ENCODE data around the gene HOXB8. TPM values are rescaled to one million over a fixed set of nuclear protein-coding genes. Genes with fewer than 3 reads are reported as not detected.
A peak's percentile ranks its signal among the peaks of the same experiment; 100 is the strongest.

The HOXB8 gene
- total RNA-seq, 1 donor from 2014 or later, result not detected

DNA sequence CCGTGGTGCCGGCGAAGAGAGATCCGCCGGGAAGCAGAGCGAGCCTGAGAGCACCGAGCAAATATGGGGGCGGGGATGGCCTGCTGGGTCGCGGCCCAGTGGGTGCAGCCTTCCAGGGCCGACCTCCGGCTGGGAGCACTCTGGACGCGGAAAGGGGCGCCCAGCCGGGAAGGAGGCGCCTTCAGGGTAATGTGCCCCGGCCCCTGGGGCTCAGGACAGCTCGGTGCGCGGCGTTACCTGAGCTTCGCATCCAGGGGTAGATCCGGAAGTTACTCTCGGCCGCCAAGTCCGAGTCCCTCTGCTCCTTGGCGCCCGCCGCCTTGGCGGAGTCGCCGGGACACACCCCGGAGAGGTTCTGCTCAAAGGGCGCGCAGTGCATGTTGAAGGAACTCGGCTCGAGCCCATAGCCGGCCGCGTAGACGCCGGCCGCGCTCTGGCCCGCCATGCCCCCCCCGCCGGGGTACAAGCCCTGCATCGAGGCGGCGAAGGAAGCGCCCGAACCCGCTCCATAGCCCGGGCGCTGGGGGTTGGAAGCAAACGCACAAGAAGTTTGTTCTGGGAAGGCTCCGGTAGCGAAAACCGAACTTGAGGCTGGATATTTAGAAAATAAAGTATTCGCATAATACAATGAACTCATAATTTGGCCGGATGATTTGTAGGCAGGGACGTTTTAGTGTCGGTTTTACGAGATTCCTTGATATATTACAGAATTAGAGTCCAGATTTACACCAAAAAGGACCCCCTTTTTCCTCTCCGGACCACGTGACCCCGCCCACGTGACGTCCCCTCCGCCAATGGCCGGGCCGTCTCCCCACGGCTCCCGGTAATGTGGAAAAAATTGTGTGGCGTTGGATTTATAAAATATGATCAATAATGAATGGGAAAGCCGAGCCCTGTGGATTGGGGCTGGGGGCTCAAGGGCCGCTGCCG, 4.5 kb downstream of the HOXB8 start, which contains the start of gene HOXB7:
Gene HOXB7, minus strand, starts transcription at position 736 of the 930 bp plus-strand sequence. Its CDS starts 99 bp downstream, at position 637.
- peak; percentile 64 to 67 for DNase-seq (ENCODE audit: low read depth in 2 of 2)

DNA sequence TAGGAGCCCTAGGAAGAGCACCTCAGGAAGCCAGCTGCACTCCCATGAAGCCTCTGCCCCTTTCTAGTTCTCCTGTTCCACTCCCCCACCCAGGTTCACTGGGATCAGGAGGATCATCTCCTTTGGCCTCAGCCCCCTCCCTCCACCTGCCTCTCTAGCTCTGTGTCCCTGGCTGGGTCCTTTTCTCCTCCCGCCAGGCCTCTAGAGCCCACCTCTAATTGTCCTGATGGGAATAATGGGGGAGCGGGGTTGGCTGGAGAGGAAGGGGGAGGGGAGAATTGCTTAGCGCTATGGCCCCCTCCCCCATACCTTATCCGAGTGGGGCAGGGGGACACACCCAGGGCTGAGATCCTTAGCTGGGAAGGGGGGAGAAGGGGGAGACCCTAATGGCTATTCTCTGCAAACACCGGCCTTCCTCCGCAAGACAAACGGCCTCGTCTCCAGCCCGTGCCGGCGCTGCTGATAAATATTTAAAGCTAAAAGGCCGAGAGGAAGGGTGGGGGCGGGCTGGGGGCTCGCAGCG, 5.3 kb downstream of the HOXB8 start:
- no peak for DNase-seq (ENCODE audit: low read depth in 2 of 2)

DNA sequence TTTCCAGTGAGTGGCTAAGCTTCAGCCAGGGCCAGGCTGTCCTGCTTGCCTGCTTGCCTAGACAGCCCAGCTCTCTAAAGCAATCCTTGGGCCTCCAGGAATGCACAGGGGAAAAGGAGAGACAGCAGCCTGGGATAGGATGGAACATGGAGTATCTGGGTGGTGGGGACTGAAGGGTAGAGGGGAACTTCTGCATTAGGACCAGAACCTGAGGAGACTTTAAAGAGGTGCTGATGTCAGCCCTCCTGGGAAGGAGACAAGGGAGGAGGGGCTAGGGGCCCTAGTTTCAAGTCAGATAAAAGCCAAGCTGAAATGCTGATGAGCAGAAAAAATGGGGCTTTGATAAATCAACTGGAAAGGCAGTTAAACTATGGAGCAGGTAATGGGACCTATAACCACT, 6.1 kb downstream of the HOXB8 start:
- DNase-seq (ENCODE audit: low read depth in 2 of 2), result no peak

DNA sequence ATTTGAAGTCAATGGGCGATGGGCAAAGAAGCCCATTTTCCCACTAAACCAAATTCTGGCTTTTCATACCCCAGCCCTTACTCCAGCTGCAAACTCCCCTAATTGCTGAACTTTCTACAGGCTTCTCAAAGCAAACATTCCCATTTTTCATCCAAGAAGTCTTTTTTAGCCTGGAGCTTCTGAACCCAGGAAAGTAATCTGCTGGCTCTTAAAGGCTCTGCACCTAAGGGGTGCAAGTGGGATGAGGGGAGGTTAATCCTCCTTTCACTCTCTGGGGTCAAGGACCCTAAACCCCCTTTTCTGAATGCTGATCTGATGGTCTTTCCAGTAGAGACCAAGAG, 6.6 kb downstream of the HOXB8 start:
- DNase-seq (ENCODE audit: low read depth in 2 of 2), result no peak

DNA sequence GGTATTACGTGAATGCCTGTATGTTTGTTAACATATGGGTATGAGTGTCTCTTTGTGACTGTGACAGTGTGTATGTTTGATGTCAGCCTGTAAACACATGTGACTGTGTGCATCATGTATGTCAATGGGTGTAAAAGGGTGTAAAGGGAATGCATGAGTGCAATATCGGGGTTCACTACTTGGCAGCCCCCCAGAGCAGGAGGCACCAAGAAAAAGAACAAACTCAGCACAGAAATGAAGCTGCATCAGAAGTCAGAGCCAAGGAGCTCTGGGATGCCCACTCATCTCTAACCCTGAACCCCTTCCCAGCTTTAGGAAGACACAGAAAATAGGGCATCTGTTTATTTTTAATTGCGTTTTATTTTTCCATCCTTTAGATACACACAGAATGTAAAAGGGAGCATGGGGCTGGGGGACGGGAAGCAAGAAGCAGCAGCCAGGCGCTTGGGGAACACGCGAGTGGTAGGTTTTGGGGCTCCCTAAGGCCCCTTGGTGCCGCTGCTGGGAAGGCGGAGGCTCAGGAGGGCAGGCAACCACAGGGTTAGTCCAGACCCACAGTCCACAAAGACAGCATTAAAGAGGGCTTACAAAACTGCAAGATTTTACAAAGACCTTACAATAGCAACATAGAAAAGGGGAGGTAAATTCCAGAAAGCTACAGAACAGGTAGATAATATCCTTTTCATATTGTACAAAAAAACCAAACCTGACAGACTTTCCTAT, 8.0 kb downstream of the HOXB8 start:
- DNase-seq (ENCODE audit: low read depth in 2 of 2), result no peak

DNA sequence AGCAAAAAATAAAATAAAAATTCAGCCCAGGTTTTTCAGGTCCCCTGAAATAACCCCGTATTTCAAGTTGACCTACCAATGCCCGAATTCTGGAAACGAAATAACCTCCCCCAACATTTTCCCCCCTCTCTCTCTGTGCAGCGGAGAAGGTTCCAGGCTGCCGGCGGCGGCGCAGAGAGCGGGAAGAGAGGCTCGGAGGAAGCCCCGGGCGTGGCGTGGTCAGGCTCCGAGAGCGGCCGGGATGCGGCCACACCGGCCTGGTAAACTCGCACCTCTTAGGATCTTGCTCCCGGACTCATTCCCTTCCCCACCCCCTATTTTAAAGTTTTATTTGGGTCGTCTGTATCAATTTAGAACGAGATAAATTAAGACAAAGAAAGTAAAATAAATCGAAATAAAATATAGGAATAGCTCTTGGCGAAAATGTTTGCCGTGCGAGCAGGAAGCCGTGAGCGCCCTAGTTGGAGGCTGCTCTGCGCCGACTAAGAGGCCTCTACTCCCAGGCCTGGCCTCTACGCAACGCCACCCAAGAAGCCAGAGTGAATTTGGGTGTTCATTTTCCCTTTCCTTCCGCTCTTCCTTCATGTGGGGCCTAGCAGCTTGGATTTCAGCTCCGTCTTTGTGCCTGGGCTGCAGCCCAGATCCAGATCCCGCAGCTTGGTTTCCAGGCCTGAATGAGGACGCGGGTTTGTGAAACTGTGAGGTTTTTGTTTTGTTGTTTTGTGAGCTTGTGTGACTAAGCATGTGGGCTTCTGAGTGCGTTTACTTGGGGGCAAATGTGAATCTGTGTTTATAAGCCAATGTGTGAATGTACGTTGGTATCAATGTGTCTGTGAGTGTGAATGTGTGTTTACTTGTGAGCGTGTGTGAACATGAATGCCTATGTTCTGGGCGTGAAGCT, 8.9 kb downstream of the HOXB8 start:
- DNase-seq (ENCODE audit: low read depth in 2 of 2), result no peak

DNA sequence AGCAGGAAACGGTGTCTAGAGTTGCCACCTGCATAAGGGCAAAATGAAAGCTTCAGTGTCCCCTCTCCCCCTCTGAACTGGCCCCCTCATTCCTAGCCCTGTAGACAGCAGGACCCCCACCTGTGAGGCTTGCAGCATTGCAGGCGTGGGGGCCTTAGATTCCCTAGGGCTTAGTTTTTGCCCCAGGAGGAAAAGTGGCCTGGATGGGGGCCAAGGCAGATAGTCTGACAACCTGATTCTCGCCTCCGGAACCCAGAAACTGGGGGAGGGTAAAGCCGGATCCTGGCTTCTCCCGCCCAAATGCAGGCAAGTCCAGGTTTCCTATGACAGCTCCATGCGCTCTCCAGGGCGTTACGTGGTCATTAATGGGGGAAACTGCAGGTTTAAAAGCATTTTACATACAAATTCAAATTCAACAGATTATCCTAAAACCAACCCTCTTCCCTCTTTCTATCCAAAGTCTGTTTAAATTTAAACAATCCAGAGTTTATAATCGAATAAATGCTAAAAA, 9.6 kb downstream of the HOXB8 start:
- no peak for DNase-seq (ENCODE audit: low read depth in 2 of 2)

DNA sequence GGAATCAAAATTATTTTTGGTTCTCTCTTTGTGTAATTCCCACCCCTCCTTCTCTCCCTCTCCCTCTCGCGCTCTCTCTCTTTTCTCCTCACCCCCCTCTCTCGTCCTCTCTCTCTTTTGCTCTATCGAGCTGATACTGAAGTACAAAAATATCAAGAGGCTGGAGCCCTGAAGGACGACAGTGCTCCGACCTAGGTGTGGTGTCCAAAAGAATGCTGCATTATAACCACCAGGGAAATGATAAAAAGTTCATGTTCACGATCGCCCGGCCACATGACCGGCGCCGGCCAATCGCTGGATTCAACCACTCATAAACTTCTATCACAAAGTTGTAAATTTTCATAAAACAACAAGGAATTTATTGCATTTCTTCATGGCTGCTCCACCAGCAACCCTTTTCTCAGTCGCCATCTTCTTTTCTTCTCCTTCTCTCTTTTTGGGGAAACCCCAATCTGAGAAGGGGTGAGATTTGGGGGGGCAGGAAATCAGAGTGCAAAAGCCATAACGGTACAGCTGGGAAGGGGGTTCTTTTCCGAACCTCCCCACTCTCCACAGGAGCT, 10.2 kb downstream of the HOXB8 start, which contains the start of gene HOXB6:
Gene HOXB6, minus strand, starts transcription at position 217 of the 560 bp plus-strand sequence. CDS start 6,836 bp downstream, outside the sequence.
- peak in 1 of 2 donors; percentile 46 for DNase-seq (ENCODE audit: low read depth in 2 of 2)

DNA sequence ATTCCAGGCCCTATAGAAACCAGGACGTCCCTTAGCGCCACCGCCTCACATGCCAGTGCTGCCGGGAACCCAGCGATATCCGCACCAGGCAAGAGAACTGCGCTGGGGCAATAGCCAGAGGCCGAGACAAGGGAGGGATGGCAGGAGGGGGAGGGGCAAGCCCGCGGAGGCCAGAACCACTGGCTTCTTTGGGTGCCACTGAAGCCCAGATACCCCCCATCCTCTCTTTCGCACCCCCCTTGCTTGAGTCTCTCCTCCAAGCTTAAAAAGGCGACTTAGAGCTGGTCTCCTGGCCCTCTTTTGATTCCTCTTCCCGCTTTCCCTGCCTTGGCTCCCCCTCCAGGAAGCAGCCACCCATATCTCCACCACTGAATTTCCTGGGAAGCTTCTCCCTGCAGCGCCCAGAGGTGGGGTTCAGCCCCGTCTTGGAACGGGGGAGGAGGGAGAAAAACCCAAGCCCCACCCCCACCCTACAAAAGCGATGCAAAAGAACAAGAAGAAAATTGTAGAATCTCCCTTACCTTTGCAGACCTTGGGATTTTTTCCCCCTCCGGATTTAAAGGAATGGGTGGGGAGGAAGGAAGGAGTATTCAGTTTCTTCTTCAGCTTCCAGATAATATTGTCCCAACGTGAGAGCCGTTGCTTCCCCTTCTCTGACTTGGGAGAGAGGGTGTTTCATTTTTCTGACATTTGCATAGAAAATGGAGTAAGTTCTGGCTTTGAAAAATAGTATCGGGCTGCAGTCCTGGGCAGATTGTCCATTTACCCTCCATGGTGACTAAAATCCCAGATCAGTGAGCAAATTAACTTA, 10.9 kb downstream of the HOXB8 start:
- DNase-seq (ENCODE audit: low read depth in 2 of 2), result no peak

DNA sequence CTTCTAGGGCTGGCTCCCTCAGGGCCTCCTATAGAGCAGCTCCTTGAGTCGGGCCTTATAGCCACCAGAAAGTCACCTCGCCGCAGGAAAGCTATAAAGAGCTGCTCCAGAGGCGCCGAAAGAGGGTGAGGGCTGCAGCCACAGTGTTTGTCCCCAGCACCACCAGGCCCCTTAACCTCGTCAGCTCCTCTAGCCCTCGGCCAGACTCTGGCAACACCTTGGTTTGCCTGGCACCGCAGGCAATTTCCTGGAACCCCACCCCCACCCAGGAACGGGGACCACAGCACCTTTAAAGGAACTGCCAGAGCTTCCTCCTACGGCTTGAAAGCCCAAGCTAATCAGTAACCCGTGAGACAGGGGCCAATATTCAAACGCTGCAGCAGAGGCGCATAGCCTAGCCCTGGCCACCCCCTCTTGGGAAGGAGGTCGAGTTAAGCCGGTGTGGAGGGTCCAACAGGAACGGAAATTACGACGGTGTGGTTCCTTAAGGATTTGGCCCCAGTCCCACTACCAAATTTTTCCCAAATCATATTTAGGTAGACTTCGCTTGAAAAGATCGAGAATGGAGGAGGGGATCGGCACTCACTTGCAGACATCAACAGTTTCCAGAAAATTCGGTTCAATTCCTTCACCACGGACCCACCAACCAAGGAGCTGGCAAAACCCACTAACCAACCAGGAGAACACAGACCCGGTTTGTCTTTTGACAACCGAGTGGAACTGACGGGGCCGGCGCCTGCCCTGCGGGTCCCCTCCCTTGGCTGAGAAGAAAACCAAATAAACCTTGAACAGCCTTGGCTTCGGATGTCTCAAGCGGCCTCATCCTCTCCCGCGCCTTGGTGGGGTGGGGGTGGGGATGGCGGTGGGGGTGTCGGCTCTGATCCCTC, 13.3 kb downstream of the HOXB8 start:
- DNase-seq (ENCODE audit: low read depth in 2 of 2), result no peak

DNA sequence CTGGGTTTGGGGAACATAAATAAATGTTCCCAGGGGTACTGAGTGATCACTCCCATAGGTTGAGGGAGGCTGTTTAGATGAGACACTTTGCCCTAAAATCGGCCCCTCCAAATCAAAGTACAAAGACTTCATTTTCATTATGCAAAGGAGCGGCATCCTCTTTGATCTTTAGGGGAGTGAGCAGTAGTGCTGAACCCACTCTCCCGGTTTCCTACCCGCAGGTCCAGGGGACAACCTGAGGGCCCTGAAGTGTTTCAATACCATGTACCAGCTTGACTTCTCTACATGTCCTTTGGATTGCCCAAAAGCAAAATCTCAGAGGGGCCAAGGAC, 13.9 kb downstream of the HOXB8 start:
- DNase-seq (ENCODE audit: low read depth in 2 of 2), result no peak

DNA sequence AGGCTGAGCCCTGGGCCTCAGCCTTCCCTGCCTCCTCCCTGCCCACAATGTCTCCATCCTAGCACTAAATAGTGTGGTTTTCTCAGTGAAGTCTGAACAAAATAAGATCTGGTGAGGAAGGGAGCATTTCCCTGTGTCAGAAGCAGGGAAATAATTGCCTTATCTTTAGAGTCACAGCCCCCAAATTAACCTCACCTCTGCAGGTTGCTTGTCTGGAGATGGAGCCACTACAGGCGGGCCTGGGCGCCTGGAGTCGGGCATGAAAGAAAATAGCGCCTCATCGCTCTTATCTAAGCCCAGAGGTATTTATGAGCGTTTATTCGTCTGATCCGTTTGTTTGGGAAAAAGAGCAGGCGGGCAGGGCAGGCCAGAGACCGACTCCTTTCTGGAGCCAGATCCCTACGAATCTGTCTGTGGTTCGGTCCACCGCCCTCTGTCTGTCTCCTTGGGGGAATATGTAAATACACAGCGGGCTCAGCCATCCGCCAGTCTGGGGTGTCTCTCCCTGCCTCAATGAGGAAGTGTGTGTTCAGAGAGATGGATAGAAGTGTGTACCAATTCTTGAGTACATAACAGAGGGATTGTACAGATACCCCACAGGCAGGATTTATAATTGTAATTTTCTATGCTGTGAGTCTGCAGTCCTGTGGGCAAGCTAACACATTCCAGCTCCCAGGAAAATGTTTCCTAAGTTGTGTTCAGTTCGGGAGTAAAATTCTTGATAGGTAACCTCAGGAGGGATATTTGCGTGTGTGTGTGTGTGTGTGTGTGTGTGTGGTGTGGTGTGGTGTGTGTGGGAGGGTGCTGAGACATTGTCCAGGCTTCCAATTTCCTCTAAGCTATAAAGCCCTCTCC, 14.6 kb downstream of the HOXB8 start:
- DNase-seq (ENCODE audit: low read depth in 2 of 2), result no peak

DNA sequence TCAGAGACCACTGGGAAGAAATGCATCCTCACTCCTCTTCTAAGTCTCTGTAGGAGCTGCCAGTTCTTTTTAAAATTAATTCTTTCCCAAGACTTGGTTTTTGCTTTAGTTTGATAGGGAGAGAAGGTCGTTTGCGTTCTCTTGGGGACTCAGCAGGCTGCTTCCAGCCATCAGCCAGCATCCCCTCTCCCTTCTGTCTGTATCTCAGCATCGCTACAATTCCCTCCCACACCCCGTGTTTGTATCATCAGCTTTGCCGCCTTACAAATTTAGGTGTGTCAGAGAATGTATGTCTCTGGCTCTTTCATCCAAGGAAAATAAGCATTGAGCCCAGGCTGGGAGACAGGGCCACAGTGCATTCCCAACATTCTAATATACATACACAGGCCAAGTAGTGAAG, 15.7 kb downstream of the HOXB8 start:
- DNase-seq (ENCODE audit: low read depth in 2 of 2), result no peak

DNA sequence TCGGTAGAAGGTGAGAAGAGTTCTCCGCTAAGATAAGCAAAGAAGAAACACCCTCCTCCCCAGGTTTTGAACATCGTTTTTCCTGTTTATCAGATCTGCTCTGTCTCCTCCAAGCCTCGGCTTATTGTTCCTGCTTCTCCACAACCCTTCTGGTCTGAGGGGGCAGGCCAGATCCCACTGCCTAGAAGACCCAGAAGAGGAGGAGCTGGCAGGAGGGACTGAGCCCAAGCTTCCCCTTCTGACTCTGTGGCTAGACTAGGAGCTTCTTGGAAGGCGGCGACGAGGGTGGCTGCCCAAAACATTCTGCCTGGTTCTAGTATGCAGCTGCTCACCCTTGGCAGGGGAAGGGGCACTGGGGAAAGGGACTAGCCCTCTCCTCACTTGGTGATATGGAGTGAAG, 16.4 kb downstream of the HOXB8 start:
- DNase-seq (ENCODE audit: low read depth in 2 of 2), result no peak

DNA sequence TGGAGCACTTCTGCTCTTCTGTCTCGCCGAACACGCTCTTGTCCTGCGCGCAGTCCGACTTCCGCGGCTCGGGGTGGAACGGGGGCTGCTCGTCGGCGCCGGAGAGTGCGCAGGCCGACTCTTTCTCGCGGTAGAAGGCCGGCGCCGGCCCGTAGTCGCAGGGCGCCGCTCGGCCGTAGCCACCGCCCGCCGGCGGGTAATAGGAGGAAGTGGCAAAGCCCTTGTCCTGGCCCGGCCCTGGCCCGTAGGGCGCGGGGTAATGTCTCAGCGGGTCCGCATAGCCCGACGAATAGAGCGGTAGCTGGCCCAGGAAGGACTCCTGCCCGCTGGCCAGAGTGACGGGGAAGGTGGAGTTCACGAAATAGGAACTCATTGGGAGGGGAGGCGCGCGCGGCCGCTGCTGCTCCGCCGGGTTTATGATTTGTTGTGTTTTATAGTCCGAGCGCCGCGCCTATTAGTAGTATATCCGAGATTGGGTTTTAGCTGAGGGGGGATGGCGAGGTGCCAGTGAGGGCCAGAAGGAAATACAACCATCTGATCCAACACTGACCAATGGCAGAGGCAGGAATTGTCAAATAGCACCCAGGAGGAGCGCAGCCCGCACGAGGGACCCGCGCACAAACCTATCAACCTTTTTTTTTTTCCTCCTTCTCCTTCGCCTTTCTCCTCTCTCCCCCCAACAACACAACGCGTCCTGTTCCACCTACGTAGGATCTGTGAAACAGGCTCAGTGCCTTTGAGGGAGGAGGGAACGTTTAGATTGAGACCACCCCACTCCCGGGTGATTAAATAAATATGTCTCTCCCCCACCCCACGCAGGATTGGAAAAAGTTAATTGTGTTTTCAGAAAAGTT, 17.1 kb downstream of the HOXB8 start:
- peak; percentile 58 to 66 for DNase-seq (ENCODE audit: low read depth in 2 of 2)

DNA sequence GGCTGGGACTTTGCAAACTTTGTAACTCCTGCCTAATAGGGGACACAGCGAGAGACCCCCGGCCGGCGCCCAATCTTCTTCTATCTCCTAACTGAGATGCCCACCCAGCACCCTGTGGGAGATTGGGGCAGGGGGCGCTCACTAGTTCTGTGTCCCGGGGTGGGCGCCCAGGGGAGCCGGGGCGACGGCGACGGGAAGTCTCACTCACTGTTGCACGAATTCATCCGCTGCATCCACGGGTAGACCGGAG, 17.6 kb downstream of the HOXB8 start:
- DNase-seq (ENCODE audit: low read depth in 2 of 2), result no peak

DNA sequence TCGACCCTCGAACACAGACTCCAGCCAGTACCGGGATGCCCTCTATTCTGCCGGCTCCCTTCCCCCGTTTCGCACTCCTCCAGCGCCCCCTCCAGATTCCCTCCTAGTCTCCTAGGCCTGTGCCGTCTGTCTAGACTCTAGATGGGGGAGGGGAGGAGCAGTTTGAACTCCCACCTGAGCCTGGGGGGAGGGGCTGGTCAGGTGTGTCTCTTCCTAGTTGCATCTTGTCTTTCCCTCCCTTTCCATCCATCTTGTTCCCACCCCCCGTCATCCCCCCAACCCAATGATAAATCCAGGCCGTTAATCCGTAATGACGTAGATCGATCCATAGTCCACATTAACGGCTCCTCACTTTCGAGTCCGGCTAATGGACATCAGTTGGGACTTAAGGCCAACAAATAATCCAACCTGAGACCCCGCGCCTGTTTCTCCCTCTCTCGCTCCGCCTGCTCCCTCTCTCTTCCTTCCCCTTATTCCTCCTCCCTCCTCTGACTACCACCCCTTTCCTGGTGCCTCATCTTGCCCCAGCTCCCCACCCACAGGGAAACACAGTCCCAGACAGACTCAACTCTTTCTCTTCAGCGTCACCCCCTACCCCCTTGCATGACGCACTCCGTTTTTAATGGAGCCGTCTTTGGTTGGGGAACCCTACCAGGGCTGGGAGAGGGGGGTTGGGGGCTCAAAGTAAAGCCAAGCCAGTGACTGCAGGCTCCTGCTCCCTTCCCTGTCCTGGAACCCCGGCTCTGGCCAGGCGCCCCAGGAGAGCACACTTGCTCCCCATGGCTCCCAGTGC, 18.2 kb downstream of the HOXB8 start:
- peak in 1 of 2 donors; percentile 42 for DNase-seq (ENCODE audit: low read depth in 2 of 2)

Measured in lung microvascular endothelial cell (primary cell).